ENCODE results near the gene REV1.
"Not testable (repeated sequence)": the region's sequence is repeated elsewhere in the genome, so short reads cannot be mapped to it uniquely, and the experiment has no call there.

The REV1 gene

GRCh38 chr2:99485824-99486223 is 4.0 kb downstream of the REV1 start:
- no peak for DNase-seq (ENCODE audit: low read depth in 2 of 2)

- no peak for DNase-seq (ENCODE audit: low read depth in 2 of 2)
Observed at GRCh38 chr2:99485411-99485810, 4.4 kb downstream of the REV1 start.

- no peak for DNase-seq (ENCODE audit: low read depth in 2 of 2)
Observed at GRCh38 chr2:99484205-99484604, 5.6 kb downstream of the REV1 start.

GRCh38 chr2:99481941-99482340 is 7.9 kb downstream of the REV1 start:
- DNase-seq (ENCODE audit: low read depth in 2 of 2): no peak

GRCh38 chr2:99481527-99481926 is 8.3 kb downstream of the REV1 start:
- DNase-seq (ENCODE audit: low read depth in 2 of 2): no peak

GRCh38 chr2:99480390-99480789 is 9.4 kb downstream of the REV1 start:
- no peak for DNase-seq (ENCODE audit: low read depth in 2 of 2)

GRCh38 chr2:99478632-99479031 is 11.2 kb downstream of the REV1 start:
- DNase-seq (ENCODE audit: low read depth in 2 of 2): no peak

GRCh38 chr2:99477054-99477453 is 12.8 kb downstream of the REV1 start:
- no peak for DNase-seq (ENCODE audit: low read depth in 2 of 2)

- no peak for DNase-seq (ENCODE audit: low read depth in 2 of 2)
Observed at GRCh38 chr2:99476629-99477028, 13.2 kb downstream of the REV1 start.

- DNase-seq (ENCODE audit: low read depth in 2 of 2): not testable (repeated sequence)
Observed at GRCh38 chr2:99475095-99475494, 14.7 kb downstream of the REV1 start.

GRCh38 chr2:99473518-99474083 is 16.2 kb downstream of the REV1 start:
- no peak for DNase-seq (ENCODE audit: low read depth in 2 of 2)

GRCh38 chr2:99472600-99472960 is 17.2 kb downstream of the REV1 start:
- DNase-seq (ENCODE audit: low read depth in 2 of 2): no peak

GRCh38 chr2:99471654-99472599 is 17.9 kb downstream of the REV1 start:
- DNase-seq (ENCODE audit: low read depth in 2 of 2): no peak

- DNase-seq (ENCODE audit: low read depth in 2 of 2): no peak
Observed at GRCh38 chr2:99470957-99471356, 18.9 kb downstream of the REV1 start.

- DNase-seq (ENCODE audit: low read depth in 2 of 2): not testable (repeated sequence)
Observed at GRCh38 chr2:99470459-99470858, 19.4 kb downstream of the REV1 start.

GRCh38 chr2:99469394-99469793 is 20.4 kb downstream of the REV1 start:
- DNase-seq (ENCODE audit: low read depth in 2 of 2): no peak

GRCh38 chr2:99468155-99468554 is 21.7 kb downstream of the REV1 start:
- no peak for DNase-seq (ENCODE audit: low read depth in 2 of 2)

GRCh38 chr2:99467390-99467789 is 22.4 kb downstream of the REV1 start:
- DNase-seq (ENCODE audit: low read depth in 2 of 2): no peak

- no peak for DNase-seq (ENCODE audit: low read depth in 2 of 2)
Observed at GRCh38 chr2:99461828-99462483, 27.9 kb downstream of the REV1 start.

- no peak for DNase-seq (ENCODE audit: low read depth in 2 of 2)
Observed at GRCh38 chr2:99458529-99458928, 31.3 kb downstream of the REV1 start.

GRCh38 chr2:99451686-99452085 is 38.1 kb downstream of the REV1 start:
- no peak for DNase-seq (ENCODE audit: low read depth in 2 of 2)

GRCh38 chr2:99451280-99451679 is 38.5 kb downstream of the REV1 start:
- DNase-seq (ENCODE audit: low read depth in 2 of 2): no peak

GRCh38 chr2:99450199-99450598 is 39.6 kb downstream of the REV1 start:
- no peak for DNase-seq (ENCODE audit: low read depth in 2 of 2)
